ENCODE data around the gene DLGAP4. TPM values are rescaled to one million over a fixed set of nuclear protein-coding genes. Genes with fewer than 3 reads are reported as not detected.
A peak's percentile ranks its signal among the peaks of the same experiment; 100 is the strongest.

DLGAP4 gene
- total and polyA plus RNA-seq, 2 of the 13 experiments (the other 11 are each of a cell fraction or from before 2014, with no cell fraction given), result 15.2 to 26.7 TPM

- TF ChIP-seq POGZ (CRISPR knock-in tag; IDR thresholded peaks at IDR 0.05), result no peak
- no peak for TF ChIP-seq PBX2 (CRISPR knock-in tag; IDR thresholded peaks at IDR 0.05)
- no peak for TF ChIP-seq LRRFIP1 (CRISPR knock-in tag; conservative IDR thresholded peaks at IDR 0.05)
- TF ChIP-seq HBP1 (CRISPR knock-in tag; IDR thresholded peaks at IDR 0.05; ENCODE audit: low read depth), result no peak; the same call in 1 of the 2 replicates
- no peak for TF ChIP-seq ZNF576 (CRISPR knock-in tag; IDR thresholded peaks at IDR 0.05)
- no peak for TF ChIP-seq HOXA9 (CRISPR knock-in tag; IDR thresholded peaks at IDR 0.05; ENCODE audit: borderline replicate concordance)
- no peak for TF ChIP-seq PCBP1 (IDR thresholded peaks at IDR 0.05; ENCODE audit: borderline replicate concordance, low read depth, low read length)
- no peak for TF ChIP-seq THAP8 (CRISPR knock-in tag; IDR thresholded peaks at IDR 0.05; ENCODE audit: borderline replicate concordance)
- no peak for TF ChIP-seq ZNF792 (CRISPR knock-in tag; IDR thresholded peaks at IDR 0.05)
- no peak for TF ChIP-seq ADNP (CRISPR knock-in tag; IDR thresholded peaks at IDR 0.05)
- no peak for TF ChIP-seq UBTF (CRISPR knock-in tag; IDR thresholded peaks at IDR 0.05)
- no peak; the same call in 1 of the 2 replicates for TF ChIP-seq FOXP4 (CRISPR knock-in tag; IDR thresholded peaks at IDR 0.05)
- TF ChIP-seq ZNF501 (CRISPR knock-in tag; IDR thresholded peaks at IDR 0.05), result peak; percentile 86
- no peak for TF ChIP-seq KDM3A (CRISPR knock-in tag; IDR thresholded peaks at IDR 0.05; ENCODE audit: low read depth)
- TF ChIP-seq MED13 (CRISPR knock-in tag; IDR thresholded peaks at IDR 0.05), result 0 out of 2 replicates have a peak, but pooled peaks have one; percentile 37
- no peak for TF ChIP-seq GMEB2 (CRISPR knock-in tag; IDR thresholded peaks at IDR 0.05; ENCODE audit: low read depth)
These were observed 155.7 kb downstream of the DLGAP4 start (continued) for GRCh38 chr20:36461600-36462439.

Measured in HepG2 (cell line).